ENCODE measurements around the gene SRPRA. TPM values are rescaled to one million over a fixed set of nuclear protein-coding genes. Genes with fewer than 3 reads are reported as not detected.

SRPRA gene
- total RNA-seq, 1 donor, result 99.4 TPM

DNA sequence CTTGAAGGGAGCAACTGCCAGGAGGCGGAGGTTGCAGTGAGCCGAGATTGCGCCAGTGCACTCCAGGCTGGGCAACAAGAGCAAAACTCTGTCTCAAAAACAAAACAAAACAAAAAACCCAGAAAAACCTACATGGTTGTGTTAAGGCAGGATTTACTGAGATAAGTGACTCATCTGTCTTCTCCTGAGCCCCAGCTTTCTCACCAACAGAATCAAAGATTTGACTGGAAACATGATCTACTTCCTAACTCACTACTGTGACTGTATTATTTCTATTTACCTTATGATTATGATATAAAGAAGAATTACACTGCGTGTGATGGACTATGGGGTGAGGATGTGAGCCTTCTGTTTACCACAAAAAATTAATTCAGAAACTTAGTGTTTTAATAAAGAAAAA lies 35.3 kb downstream of the SRPRA start:
- H3K4me3 ChIP-seq (ENCODE audit: low read depth, low read length), result no peak overlapping the region
- TF ChIP-seq, protein P1, sequence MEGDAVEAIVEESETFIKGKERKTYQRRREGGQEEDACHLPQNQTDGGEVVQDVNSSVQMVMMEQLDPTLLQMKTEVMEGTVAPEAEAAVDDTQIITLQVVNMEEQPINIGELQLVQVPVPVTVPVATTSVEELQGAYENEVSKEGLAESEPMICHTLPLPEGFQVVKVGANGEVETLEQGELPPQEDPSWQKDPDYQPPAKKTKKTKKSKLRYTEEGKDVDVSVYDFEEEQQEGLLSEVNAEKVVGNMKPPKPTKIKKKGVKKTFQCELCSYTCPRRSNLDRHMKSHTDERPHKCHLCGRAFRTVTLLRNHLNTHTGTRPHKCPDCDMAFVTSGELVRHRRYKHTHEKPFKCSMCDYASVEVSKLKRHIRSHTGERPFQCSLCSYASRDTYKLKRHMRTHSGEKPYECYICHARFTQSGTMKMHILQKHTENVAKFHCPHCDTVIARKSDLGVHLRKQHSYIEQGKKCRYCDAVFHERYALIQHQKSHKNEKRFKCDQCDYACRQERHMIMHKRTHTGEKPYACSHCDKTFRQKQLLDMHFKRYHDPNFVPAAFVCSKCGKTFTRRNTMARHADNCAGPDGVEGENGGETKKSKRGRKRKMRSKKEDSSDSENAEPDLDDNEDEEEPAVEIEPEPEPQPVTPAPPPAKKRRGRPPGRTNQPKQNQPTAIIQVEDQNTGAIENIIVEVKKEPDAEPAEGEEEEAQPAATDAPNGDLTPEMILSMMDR (IDR thresholded peaks at IDR 0.05; ENCODE audit: insufficient read depth, low read length), result no peak
- DNase-seq (ENCODE audit: low read depth), result no peak

GRCh38 chr11:126232683-126233082 lies 36.0 kb downstream of the SRPRA start:
- no peak for DNase-seq (ENCODE audit: low read depth)
- TF ChIP-seq, protein P1 (IDR thresholded peaks at IDR 0.05; ENCODE audit: insufficient read depth, low read length), result no peak
- H3K4me3 ChIP-seq (ENCODE audit: low read depth, low read length), result no peak overlapping the region

DNA sequence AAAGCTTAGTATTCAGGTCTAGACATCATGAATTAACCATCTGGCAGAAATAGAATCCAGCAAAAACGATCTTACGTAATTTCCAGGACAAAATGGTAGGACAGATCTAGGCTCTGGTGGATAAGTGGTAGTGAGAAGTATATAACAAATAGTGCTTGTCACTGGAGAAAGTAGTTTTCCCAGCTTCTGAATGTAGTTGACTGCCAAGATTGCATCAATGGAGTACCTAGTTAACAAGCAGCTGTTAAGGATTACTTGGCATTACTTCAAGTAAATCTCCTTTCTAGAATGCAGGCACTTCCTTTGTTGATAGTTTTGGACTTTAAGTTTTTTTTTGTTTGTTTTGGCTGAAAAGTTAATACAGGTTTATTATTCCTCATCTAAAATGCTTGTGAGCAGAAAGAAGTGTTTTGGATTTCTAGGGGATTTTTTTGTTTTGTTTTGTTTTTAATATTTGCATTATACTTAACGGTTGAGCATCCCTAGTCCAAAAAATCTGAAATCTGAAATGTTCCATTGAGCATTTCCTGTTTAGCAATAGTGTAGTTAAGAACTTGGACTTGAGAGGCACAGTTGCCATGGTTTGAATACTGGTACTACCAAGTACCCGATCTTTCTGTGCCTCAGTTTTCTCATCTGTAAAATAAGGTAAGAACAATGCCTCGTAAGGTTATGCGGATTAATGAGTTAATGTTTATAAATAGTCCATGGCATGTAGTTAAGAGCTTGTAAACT lies 36.8 kb downstream of the SRPRA start:
- peak; percentile 51 for DNase-seq (ENCODE audit: low read depth)
- no peak overlapping the region for H3K4me3 ChIP-seq (ENCODE audit: low read depth, low read length)
- TF ChIP-seq, protein P1 (IDR thresholded peaks at IDR 0.05; ENCODE audit: insufficient read depth, low read length), result no peak

DNA sequence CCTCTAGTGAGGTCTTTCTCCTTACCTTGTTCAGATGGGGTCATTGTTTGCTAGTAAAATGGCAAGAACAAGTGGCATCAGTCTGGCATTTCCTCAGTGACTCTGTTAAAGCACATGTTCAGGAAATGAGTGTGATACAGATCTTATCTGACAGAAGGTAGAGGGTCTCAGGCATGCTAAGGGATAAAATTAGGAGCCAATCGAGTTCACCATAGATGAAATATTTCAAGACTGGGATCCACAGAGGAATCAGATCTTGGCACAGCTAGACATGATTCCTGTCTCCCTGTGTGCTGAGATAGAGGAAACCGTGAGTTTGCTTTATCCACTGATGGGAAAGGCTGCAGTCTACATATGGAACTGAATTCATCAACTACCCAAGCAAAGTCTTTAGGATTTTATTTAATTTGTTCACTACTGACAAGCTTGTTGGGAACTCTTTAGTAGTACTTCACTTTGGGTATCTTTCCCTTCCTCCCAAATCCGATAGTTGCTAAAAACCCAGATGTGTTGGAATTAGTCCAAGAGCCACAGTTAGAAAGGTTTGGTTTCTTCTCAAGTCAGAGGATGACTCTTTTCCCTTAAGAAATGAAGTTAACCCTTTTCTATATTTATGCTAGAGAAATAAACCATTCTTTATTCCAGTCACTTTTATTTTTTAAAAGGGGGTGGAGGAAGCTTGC lies 38.7 kb downstream of the SRPRA start:
- H3K4me3 ChIP-seq (ENCODE audit: low read depth, low read length), result no peak overlapping the region
- DNase-seq (ENCODE audit: low read depth), result peak; percentile 64
- TF ChIP-seq, protein P1 (IDR thresholded peaks at IDR 0.05; ENCODE audit: insufficient read depth, low read length), result no peak

DNA sequence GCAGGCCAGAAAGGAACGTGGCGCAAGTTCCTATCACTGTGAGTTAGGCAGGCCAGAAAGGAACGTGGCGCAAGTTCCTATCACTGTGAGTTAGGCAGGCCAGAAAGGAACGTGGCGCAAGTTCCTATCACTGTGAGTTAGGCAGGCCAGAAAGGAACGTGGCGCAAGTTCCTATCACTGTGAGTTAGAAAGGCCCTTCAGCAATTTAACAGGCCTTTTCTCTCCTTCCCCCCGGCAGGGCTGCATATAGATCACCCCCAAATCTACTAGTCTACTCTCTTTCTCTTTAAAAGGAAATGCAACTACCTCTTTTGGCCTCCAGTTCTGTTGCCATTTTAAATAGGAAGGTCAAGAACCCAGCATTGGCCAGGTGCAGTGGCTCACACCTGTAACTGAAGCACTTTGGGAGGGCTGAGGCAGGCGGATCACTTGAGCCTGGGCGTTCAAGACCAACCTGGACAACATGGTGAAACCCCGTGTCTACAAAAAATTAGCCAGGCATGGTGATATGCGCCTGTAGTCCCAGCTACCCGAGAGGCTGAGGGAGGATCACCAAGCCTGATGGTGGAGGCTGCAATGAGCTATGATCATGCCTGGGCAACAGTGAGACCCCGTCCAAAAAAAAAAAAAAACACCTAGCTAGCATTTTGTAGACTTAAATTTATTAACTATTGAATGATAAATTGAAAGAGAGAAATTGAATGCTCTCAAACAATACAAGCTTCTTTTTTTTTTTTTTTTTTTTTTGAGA lies 42.2 kb downstream of the SRPRA start:
- H3K4me3 ChIP-seq (ENCODE audit: low read depth, low read length), result no peak overlapping the region
- no peak for DNase-seq (ENCODE audit: low read depth)
- TF ChIP-seq, protein P1 (IDR thresholded peaks at IDR 0.05; ENCODE audit: insufficient read depth, low read length), result no peak

GRCh38 chr11:126225295-126225665 lies 43.4 kb downstream of the SRPRA start:
- TF ChIP-seq, protein P1 (IDR thresholded peaks at IDR 0.05; ENCODE audit: insufficient read depth, low read length), result no peak
- DNase-seq (ENCODE audit: low read depth), result no peak
- no peak overlapping the region for H3K4me3 ChIP-seq (ENCODE audit: low read depth, low read length)
